K562 (cell line): ENCODE data around the gene USP35. TPM values are rescaled to one million over a fixed set of nuclear protein-coding genes. Genes with fewer than 3 reads are reported as not detected.
A peak's percentile ranks its signal among the peaks of the same experiment; 100 is the strongest.

Source experiments
- CEBPB ChIP-seq: fragments of 450-650 bp; IDR thresholded peaks from 2 replicates; pipeline ENCODE4 v1.6.1; 2016; ENCODE audit warnings: missing genetic modification characterization, missing compliant biosample characterization
- FIP1L1 ChIP-seq: fragments of 200-400 bp; formaldehyde crosslinking; IDR thresholded peaks from 2 replicates; pipeline ENCODE4 v1.6.1; 2018; ENCODE audit warnings: mild to moderate bottlenecking, low read depth, low read length; ENCODE audit not compliant: poor library complexity, severe bottlenecking
- HNRNPLL ChIP-seq: fragments of 200-400 bp; formaldehyde crosslinking; IDR thresholded peaks from 2 replicates; pipeline ENCODE4 v1.6.1; 2017; ENCODE audit warnings: low read length, low read depth, mild to moderate bottlenecking; ENCODE audit not compliant: poor library complexity, severe bottlenecking
- ILK ChIP-seq: fragments of 450-650 bp; IDR thresholded peaks from 2 replicates; pipeline ENCODE4 v1.6.1; 2016; ENCODE audit warnings: missing genetic modification characterization, low read depth, mild to moderate bottlenecking, missing compliant biosample characterization, moderate library complexity, borderline replicate concordance
- KLF13 ChIP-seq: fragments of 450-650 bp; IDR thresholded peaks from 2 replicates; pipeline ENCODE4 v1.6.1; 2016; ENCODE audit warnings: missing genetic modification characterization, low read depth, mild to moderate bottlenecking, missing compliant biosample characterization, moderate library complexity, borderline replicate concordance
- LCOR ChIP-seq: sonication (generic); formaldehyde crosslinking; IDR thresholded peaks from 2 replicates; pipeline ENCODE4 v1.8.0; 2022; ENCODE audit warnings: mild to moderate bottlenecking, missing genetic modification reagents
- MED1 ChIP-seq: sonication (generic); formaldehyde crosslinking; IDR thresholded peaks from 2 replicates; pipeline ENCODE4 v1.8.1; 2023; ENCODE audit warnings: missing genetic modification reagents, borderline replicate concordance
- MTA2 ChIP-seq: fragments of 450-650 bp; IDR thresholded peaks from 2 replicates; pipeline ENCODE4 v1.6.1; 2016; ENCODE audit warnings: low read depth
- NR4A1 ChIP-seq, 2 experiments: fragments of 250-450 bp in 1 of 2; fragments of 450-650 bp in 1 of 2; sonication (Bioruptor Pico) in 1 of 2; IDR thresholded peaks; 2 replicates each; pipeline versions ENCODE4 v1.4.0 to v1.6.1; 2016 to 2020; ENCODE audit warnings: mild to moderate bottlenecking in 2 of 2, missing compliant biosample characterization in 1 of 2, missing genetic modification characterization in 1 of 2, moderate library complexity in 1 of 2
- PHF21A ChIP-seq: fragments of 450-650 bp; IDR thresholded peaks from 2 replicates; pipeline ENCODE4 v1.6.1; 2017; ENCODE audit warnings: low read depth, borderline replicate concordance
- PURB ChIP-seq: sonication (generic); formaldehyde crosslinking; IDR thresholded peaks from 2 replicates; pipeline ENCODE4 v1.9.0; 2021; ENCODE audit warnings: low read depth, mild to moderate bottlenecking, missing genetic modification reagents
- RBM17 ChIP-seq: fragments of 200-400 bp; formaldehyde crosslinking; IDR thresholded peaks from 2 replicates; pipeline ENCODE4 v1.6.1; 2017; ENCODE audit warnings: low read depth, mild to moderate bottlenecking, low read length, borderline replicate concordance
- RUNX1 ChIP-seq: sonication (generic); IDR thresholded peaks from 2 replicates; pipeline ENCODE4 v1.6.1; 2016; ENCODE audit warnings: antibody characterized with exemption, low read depth
- SMC3 ChIP-seq: conservative IDR thresholded peaks from 2 replicates; pipeline ENCODE4 v1.6.1; 2011; ENCODE audit warnings: low read depth, low read length, improper control_type of control experiment; ENCODE audit not compliant: insufficient read depth
- SOX6 ChIP-seq: fragments of 450-650 bp; IDR thresholded peaks from 2 replicates; pipeline ENCODE4 v1.6.1; 2014; ENCODE audit warnings: mild to moderate bottlenecking
- ZC3H8 ChIP-seq: fragments of 450-650 bp; IDR thresholded peaks from 2 replicates; pipeline ENCODE4 v1.6.1; 2017
- ZKSCAN3 ChIP-seq: fragments of 250-450 bp; sonication (Bioruptor Pico); IDR thresholded peaks from 2 replicates; pipeline ENCODE4 v1.4.0; 2020
- ZNF134 ChIP-seq: fragments of 250-450 bp; sonication (Bioruptor Pico); conservative IDR thresholded peaks from 2 replicates; pipeline ENCODE4 v1.4.0; 2020
- ZNF184 ChIP-seq: sonication (generic); formaldehyde crosslinking; IDR thresholded peaks from 2 replicates; pipeline ENCODE4 v1.5.0; 2020; ENCODE audit warnings: missing genetic modification reagents
- ZNF224 ChIP-seq: sonication (generic); formaldehyde crosslinking; IDR thresholded peaks from 2 replicates; pipeline ENCODE4 v1.8.0; 2022; ENCODE audit warnings: mild to moderate bottlenecking, missing genetic modification reagents
- ZNF507 ChIP-seq: conservative IDR thresholded peaks from 2 replicates; pipeline ENCODE4 v1.6.1; 2017; ENCODE audit warnings: missing genetic modification characterization, missing compliant biosample characterization
- polyA plus RNA-seq, 8 experiments: library from polyadenylated mRNA; depleted of rRNA in 4 of 8; stranded (reverse) in 5 of 8; unstranded in 3 of 8; fragments of >200 nt; fragmentation: Nextera tagmentation in 2 of 8; fragmentation: Illumina TruSeq in 1 of 8; extraction: Ambion mirVana in 2 of 8; extraction: Trizol in 1 of 8; gene quantifications; 2 replicates each; pipeline versions ENCODE4 v1.2.1 to v1.2.3, GENCODE V29; 2011 to 2014; ENCODE audit warnings: inconsistent platforms in 1 of 8, missing spikeins in 1 of 8
- total RNA-seq, 7 experiments: library from RNA; depleted of rRNA in 6 of 7; stranded (reverse); fragments of >200 nt in 6 of 7; fragmentation: Illumina TruSeq in 2 of 7; extraction: Trizol in 2 of 7; gene quantifications; 2 replicates each; pipeline versions ENCODE4 v1.2.1 to v1.2.3, GENCODE V29; 2011 to 2021; ENCODE audit warnings: low replicate concordance in 1 of 7
- TF ChIP-seq, protein P1 (sequence below): fragments of 200-800 bp; sonication (Bioruptor generic); IDR thresholded peaks from 2 replicates; pipeline ENCODE4 v1.6.1; 2017; ENCODE audit warnings: missing genetic modification characterization, missing compliant biosample characterization
- TF ChIP-seq, protein P2 (sequence below): fragments of 450-650 bp; IDR thresholded peaks from 2 replicates; pipeline ENCODE4 v1.6.1; 2014; ENCODE audit warnings: low read depth, mild to moderate bottlenecking, moderate library complexity, borderline replicate concordance

USP35 gene
- total and polyA plus RNA-seq, 9 of the 15 experiments (the other 6 are each of a cell fraction or from before 2014, with no cell fraction given), result 0.01 to 4.8 (median 3.6) TPM

DNA sequence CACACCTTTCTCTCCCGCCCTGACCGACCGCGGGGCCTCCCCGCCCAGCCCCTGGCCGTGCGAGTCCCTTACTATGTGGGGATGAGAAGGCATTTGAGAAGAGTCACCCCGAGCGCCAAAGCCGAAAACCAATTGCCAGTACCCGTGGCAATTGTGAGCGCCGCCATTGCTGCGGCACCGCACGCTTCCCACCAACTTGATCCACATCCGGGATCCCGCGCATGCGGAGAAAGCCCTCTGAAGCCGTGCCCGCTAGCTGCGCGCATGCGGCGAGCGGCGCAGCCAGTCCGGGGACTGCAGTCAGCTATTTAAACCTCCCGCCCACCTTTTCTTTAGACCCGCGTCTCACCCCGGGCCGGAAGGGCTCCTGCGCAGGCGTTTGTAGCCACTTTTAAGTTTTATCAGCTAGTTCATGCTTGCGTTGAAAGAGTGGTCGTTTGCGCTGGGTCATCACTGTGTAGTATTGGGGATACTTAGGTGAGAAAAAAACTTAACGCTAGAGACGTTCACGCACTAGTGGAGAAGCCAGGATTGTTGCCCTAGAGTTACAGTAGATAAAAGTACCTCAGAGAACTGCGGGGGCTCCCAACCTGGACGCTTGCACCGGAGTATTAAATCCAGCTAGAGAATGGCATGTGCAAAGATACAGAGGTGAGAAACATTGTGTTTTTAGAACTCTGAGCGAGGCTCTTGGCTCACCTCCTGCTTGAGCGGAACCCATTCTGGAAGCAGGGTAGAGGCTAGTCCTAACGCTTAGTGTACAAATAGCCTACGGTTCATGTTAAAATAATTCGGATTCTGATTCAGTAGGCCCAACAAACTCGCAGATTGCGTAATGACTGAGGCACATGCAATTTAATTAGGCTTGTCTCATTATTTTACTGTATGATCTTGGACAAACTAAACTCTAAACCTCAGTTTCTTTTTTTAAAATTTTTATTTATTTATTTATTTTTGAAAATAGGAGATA lies 49.0 kb upstream of the USP35 start, which contains the start of gene ALG8 (continued):
- TF ChIP-seq ZNF184 (CRISPR knock-in tag), result no peak
- peak; percentile 97 for TF ChIP-seq CEBPB
- TF ChIP-seq ZC3H8, result no peak
- no peak for TF ChIP-seq ZNF134
- no peak for TF ChIP-seq ZNF224
- TF ChIP-seq KLF13 (tag), result no peak; the same call in 1 of the 2 replicates
- TF ChIP-seq RUNX1, result no peak
- TF ChIP-seq MED1 (CRISPR knock-in tag), result no peak
- no peak for TF ChIP-seq SMC3
- TF ChIP-seq SOX6, result peak; percentile 56; the same call in 1 of the 2 replicates
- no peak for TF ChIP-seq ILK (tag)
- no peak for TF ChIP-seq PHF21A
- no peak for TF ChIP-seq MTA2
- TF ChIP-seq ZNF507 (tag), result no peak
- TF ChIP-seq, protein P1, sequence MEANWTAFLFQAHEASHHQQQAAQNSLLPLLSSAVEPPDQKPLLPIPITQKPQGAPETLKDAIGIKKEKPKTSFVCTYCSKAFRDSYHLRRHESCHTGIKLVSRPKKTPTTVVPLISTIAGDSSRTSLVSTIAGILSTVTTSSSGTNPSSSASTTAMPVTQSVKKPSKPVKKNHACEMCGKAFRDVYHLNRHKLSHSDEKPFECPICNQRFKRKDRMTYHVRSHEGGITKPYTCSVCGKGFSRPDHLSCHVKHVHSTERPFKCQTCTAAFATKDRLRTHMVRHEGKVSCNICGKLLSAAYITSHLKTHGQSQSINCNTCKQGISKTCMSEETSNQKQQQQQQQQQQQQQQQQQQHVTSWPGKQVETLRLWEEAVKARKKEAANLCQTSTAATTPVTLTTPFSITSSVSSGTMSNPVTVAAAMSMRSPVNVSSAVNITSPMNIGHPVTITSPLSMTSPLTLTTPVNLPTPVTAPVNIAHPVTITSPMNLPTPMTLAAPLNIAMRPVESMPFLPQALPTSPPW, result 0 out of 2 replicates have a peak, but pooled peaks have one; percentile 1
- TF ChIP-seq HNRNPLL, result peak; percentile 97
- TF ChIP-seq PURB (CRISPR knock-in tag), result no peak
- TF ChIP-seq FIP1L1, result no peak
- no peak for TF ChIP-seq RBM17
- TF ChIP-seq, protein P2, sequence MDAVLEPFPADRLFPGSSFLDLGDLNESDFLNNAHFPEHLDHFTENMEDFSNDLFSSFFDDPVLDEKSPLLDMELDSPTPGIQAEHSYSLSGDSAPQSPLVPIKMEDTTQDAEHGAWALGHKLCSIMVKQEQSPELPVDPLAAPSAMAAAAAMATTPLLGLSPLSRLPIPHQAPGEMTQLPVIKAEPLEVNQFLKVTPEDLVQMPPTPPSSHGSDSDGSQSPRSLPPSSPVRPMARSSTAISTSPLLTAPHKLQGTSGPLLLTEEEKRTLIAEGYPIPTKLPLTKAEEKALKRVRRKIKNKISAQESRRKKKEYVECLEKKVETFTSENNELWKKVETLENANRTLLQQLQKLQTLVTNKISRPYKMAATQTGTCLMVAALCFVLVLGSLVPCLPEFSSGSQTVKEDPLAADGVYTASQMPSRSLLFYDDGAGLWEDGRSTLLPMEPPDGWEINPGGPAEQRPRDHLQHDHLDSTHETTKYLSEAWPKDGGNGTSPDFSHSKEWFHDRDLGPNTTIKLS, result peak; percentile 90
- no peak for TF ChIP-seq ZKSCAN3 (CRISPR knock-in tag)
- TF ChIP-seq NR4A1 (CRISPR knock-in tag; IDR thresholded peaks at IDR 0.05), result no peak
- 0 out of 2 replicates have a peak, but pooled peaks have one; percentile 19 for TF ChIP-seq NR4A1 (tag; IDR thresholded peaks at IDR 0.05)
- TF ChIP-seq LCOR (CRISPR knock-in tag), result peak; percentile 89; the same call in 1 of the 2 replicates
